ENCODE results near the gene CXCL11.

DNA sequence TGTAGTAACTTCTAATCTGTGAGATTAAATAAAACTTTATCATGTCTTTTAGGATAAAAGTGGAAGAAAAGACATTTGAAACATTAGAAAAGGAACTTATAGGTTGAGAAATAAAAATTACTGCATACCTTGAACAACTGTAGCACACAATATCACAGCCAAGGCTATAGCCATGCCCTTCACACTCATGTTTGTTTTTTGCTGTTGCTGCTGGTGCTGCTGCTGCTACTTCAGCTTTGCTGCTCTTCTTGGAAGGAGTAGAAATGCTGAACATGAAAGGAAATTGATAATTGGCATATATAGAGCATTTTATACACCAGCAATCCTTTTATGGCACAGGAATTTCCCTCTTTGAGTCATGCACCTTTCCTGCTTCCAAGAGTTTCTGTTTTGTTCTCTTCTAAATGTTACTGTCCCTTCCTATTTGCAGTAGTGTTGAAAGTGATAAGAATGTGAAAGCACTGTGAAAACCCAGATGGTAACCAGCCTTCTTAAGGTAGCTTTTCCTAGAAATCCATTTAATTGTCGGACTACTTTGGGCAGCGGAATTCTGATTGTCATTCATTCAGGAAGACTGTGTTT is at the start of gene CXCL11:
- TF ChIP-seq ZNF184 (CRISPR knock-in tag; IDR thresholded peaks at IDR 0.05), result no peak
- TF ChIP-seq, protein P1, sequence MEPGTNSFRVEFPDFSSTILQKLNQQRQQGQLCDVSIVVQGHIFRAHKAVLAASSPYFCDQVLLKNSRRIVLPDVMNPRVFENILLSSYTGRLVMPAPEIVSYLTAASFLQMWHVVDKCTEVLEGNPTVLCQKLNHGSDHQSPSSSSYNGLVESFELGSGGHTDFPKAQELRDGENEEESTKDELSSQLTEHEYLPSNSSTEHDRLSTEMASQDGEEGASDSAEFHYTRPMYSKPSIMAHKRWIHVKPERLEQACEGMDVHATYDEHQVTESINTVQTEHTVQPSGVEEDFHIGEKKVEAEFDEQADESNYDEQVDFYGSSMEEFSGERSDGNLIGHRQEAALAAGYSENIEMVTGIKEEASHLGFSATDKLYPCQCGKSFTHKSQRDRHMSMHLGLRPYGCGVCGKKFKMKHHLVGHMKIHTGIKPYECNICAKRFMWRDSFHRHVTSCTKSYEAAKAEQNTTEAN (CRISPR knock-in tag; IDR thresholded peaks at IDR 0.05), result no peak
- TF ChIP-seq RNF2 (IDR thresholded peaks at IDR 0.05), result no peak
- no peak for TF ChIP-seq DPF2 (IDR thresholded peaks at IDR 0.05)
- no peak for TF ChIP-seq POLR2A (conservative IDR thresholded peaks at IDR 0.05)
- TF ChIP-seq ZC3H8 (IDR thresholded peaks at IDR 0.05), result no peak
- TF ChIP-seq ZKSCAN1 (IDR thresholded peaks at IDR 0.05; ENCODE audit: low read depth, low read length), result no peak
- TF ChIP-seq PTTG1 (tag; IDR thresholded peaks at IDR 0.05; ENCODE audit: low read depth), result no peak
- no peak for TF ChIP-seq KLF6 (CRISPR knock-in tag; IDR thresholded peaks at IDR 0.05; ENCODE audit: borderline replicate concordance)
- no peak for TF ChIP-seq TBL1XR1 (IDR thresholded peaks at IDR 0.05; ENCODE audit: low read length in 2 of 2)
